Inflammatory macrophage treated with lipopolysaccharide for 1 hour (primary cell): ENCODE results near the gene C7orf57.
"Not testable (repeated sequence)": the region's sequence is repeated elsewhere in the genome, so short reads cannot be mapped to it uniquely, and the experiment has no call there.

Experiments
- DNase-seq, 2 donors: peaks; one replicate each; pipeline ENCODE4 v3.0.0-alpha.2; 2020 to 2022

C7orf57 gene

GRCh38 chr7:48035301-48035966, at the start of gene C7orf57:
C7orf57 (plus strand) TSS chr7:48035543; CDS start chr7:48036309, 766 bp downstream.
- peak; percentile 90 to 92 for DNase-seq

DNA sequence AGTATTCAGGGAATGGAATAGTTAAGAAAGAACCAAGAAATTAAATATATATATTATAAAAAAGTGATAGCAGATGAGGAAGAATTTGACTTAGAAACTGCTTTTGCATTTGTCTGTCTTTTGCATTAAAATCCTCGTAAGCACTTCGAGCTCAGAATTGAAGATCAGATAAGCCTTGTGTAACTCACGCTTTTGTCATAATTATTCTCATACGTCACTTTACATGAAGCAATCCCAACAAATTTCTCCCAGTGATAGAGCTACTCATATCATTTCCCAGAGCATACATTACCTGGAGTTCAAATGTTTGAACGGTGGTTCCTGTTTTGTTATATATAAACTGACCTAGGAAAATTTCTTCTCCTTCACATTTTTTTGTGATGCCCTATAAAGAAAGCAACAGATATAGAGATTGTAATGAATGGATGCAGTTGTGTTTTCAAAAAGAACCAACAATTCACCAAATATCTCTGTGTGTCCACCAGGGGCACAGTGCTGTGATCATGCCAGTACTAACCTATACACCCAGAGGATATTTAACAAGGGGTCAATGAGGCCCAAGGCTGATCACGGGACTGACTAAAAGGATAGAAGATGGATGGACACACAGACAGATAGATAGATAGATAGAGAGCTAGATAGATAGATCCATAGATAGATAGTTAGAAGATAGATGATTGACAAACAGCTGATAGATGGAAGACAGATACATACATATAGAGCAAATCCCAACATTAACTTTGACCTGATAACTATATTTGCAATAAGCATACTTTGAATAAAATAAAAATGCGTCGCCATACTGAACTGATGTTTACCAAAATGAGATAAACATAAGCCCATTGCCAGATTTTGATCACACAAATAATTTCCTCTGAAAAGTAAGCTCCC, 46.6 kb upstream of the C7orf57 start:
- peak in 1 of 2 donors; percentile 20 for DNase-seq

DNA sequence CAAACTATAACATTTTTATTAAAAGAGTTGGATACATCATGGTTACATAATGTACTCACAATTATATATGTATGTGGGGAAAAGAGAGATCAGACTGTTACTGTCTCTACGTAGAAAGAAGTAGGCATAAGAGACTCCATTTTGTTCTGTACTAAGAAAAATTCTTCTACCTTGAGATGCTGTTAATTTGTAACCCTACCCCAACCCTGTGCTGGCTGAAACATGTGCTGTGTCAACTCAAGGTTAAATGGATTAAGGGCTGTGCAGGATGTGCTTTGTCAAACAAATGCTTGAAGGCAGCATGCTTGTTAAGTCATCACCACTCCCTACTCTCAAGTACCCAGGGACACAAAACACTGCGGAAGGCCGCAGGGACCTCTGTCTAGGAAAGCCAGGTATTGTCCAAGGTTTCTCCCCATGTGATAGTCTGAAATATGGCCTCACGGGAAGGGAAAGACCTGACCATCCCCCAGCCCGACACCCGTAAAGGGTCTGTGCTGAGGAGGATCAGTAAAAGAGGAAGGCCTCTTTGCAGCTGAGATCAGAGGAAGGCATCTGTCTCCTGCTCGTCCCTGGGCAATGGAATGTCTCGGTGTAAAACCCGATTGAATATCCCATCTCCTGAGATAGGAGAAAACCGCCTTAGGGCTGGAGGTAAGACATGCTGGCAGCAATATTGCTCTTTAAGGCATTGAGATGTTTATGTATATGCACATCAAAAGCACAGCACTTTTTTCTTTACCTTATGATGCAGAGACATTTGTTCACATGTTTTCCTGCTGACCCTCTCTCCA, 45.5 kb upstream of the C7orf57 start:
- DNase-seq: not testable (repeated sequence)

GRCh38 chr7:47990592-47990991, 44.8 kb upstream of the C7orf57 start:
- DNase-seq: no peak

DNA sequence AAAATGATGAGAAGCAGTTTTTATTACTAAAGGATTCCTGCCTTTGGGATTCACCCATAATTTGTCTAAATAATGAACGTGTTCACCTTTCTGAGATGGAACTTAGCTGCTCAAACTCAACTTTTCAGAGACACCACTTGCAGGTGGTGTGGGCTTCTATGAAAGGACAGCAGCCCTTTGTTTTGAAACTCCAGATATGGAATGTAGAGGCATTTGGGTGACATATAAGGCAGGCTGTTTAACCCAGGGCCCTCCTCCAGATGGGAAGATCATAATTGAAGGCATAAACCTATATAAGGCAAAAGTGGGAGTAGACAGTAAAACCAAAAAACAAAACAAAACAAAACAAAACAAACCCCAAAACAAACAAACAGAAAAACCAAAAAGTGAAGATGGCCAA, 44.1 kb upstream of the C7orf57 start:
- DNase-seq: no peak

DNA sequence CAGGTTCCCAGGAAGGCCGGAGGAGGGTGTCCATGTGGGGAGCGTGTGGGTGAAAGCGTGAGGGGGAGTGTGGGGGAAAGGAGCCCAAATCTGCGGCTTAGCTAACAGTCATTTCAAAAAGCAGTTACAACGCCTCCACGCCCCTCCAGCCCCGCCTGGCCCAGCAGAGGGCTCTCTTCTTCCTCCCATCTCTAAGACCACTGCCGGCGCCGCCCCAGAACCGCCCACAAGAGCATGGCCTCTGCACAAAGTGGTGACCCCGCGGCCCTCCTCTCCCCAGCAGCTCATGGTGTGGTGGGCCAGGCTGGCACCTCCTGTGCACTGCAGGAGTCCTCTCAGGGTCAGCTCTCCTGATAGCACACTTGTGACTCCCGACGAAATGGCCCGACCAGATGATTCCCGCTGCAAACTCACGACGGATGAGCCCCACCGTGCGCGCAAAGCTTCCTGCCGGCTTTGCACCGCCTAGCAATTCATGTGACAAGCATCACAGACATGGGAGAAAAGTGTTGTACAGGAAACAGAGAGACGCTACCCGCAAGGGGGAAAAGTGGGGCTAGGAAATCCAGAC, 43.5 kb upstream of the C7orf57 start:
- DNase-seq: peak; percentile 71 to 80

DNA sequence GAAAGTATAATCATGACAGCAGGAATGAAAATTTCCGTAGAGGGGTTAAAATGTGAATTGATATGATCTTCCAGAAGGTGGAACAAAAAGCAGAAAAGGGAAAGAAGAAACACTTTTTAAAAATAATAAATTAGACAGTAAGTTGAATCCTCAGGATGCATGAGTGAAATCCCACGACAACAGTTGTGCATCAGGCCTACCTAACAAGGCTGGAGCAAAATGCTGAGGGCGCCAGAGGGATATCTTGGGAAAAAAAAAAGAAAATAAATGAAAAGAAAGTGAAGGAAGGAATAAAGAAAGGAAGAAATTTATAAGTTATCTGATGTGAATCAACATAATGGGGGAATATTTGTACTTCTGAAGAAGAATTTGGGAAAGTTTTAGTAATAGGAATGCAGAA, 42.9 kb upstream of the C7orf57 start:
- no peak for DNase-seq

GRCh38 chr7:47999413-47999812, 35.9 kb upstream of the C7orf57 start:
- DNase-seq: no peak

- not testable (repeated sequence) for DNase-seq
These were observed 35.2 kb upstream of the C7orf57 start for GRCh38 chr7:48000164-48000563.

DNA sequence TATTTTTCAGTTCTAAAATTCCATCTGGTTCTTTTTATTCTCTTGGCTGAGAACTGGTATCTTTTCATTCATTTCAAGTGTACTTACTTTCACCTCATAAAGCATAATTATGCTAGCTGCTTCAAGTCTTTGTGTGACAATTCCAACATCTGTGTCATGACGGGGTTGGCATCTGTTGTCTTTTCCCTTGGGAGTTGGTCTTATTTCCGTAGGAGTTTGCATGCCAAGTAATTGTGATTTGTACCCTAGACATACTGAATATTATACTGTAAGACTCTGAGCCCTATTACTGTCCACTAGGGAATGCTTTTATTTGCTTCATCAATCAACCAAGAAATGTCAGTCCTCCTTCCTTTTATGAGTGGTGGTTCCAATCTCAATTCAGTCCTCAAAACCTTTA, 31.3 kb upstream of the C7orf57 start:
- DNase-seq: no peak

DNA sequence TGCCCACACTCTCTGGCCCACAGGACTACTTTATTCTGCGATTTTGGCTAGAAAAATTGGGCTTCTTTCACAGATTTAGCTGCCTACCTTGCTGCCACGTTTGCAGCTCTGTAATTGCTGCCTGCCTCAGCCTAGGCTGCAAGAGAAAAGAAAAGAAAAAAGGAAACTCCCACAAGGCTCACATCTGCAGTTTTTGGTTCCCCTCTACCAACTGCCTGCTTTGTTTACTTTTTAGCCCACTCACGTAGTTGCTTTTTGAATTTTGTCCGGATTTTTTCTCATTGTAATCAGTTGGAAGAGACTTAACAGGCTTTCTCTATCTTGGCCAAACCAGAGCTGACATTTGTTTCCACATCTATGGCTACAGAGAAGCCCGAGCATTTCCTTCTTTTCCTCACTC, 30.7 kb upstream of the C7orf57 start:
- peak in 1 of 2 donors; percentile 5 for DNase-seq

GRCh38 chr7:48006866-48007265, 28.5 kb upstream of the C7orf57 start:
- DNase-seq: no peak

- no peak for DNase-seq
These were observed 26.1 kb upstream of the C7orf57 start for GRCh38 chr7:48009257-48009656.

- no peak for DNase-seq
These were observed 25.4 kb upstream of the C7orf57 start for GRCh38 chr7:48009954-48010353.

GRCh38 chr7:48011323-48011722, 24.0 kb upstream of the C7orf57 start:
- peak; percentile 7 to 26 for DNase-seq

DNA sequence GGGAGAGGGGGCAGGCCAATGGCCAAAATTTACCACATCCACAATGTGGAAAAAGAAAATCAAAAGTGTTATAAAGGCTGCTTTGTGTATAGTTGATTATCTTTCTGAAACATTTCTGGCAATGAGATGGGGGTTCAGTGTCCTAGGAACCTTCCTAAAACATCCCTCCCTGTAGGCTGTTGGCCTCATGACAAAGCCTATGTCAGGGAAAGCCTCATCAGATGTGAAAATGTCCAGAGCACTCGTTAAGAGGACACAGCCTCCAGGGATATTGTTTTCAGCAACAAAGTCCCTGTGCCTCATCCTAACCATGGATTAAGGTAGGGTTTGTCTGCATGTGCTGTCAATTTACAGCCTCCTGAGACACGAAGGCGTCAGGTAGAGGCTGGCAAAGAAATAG, 23.4 kb upstream of the C7orf57 start:
- no peak for DNase-seq

- no peak for DNase-seq
These were observed 18.7 kb upstream of the C7orf57 start for GRCh38 chr7:48016641-48017040.

GRCh38 chr7:48017674-48018073, 17.7 kb upstream of the C7orf57 start:
- DNase-seq: no peak

DNA sequence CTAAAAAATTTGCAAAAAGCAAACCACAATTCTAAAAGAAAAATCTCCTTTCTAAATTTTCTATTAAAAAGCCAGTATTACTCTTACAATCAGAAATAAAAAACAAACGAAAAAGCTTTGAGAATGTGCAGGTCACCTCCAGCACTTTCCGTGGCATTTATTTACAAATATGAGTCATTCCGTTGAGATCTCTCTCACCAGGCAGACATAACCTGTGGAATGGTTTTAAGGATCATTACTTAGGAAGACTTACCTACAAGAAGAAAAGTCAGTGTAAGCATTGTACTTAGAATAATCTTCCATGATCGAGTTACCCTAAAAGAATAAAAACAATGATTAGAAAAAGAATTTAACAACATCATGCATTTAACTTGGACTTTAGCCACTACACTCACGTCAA, 9.7 kb upstream of the C7orf57 start:
- no peak for DNase-seq

GRCh38 chr7:48028938-48029337, 6.4 kb upstream of the C7orf57 start, which contains the start of gene SUN3:
SUN3 (minus strand) TSS chr7:48029107; CDS start chr7:48028938, 169 bp downstream.
- DNase-seq: no peak

DNA sequence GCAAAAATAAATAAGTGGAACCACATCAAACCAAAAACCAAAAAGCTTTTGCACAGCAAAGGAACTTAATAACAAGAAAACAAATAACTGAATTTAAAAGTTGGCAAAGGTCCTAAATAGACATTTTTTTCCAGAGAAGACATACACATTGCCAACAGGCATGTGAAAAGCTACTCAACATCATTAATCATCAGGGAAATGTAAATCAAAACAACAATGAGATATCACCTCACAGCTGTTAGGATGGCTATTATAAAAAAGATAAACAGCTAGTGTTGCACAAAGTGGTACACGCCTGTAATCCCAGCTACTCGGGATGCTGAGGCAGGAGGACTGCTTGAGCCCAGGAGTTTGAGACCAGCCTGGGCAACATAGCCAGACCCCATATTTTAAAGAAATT, 4.2 kb upstream of the C7orf57 start:
- no peak for DNase-seq

GRCh38 chr7:48033922-48034321, 1.4 kb upstream of the C7orf57 start:
- DNase-seq: no peak

- DNase-seq: no peak
These were observed 680 bp downstream of the C7orf57 start for GRCh38 chr7:48035967-48036478.
